PFSK-1 (cell line): ENCODE measurements around the gene SLC27A5.

Experiments
- FOXP2 ChIP-seq: optimal IDR thresholded peaks from 2 replicates; pipeline ENCODE3; 2011; ENCODE audit warnings: borderline replicate concordance, control low read depth, inconsistent platforms; ENCODE audit not compliant: insufficient read depth; ENCODE audit errors: extremely low read length, extremely low read depth
- POLR2AphosphoS5 ChIP-seq: IDR thresholded peaks from 2 replicates; pipeline ENCODE4 v1.6.1; 2012; ENCODE audit warnings: low read depth, mild to moderate bottlenecking, control low read depth, low read length, moderate library complexity
- TAF1 ChIP-seq: IDR thresholded peaks from 2 replicates; pipeline ENCODE4 v1.6.1; 2012; ENCODE audit warnings: low read length, control low read depth, borderline replicate concordance; ENCODE audit not compliant: insufficient read depth
- TF ChIP-seq, protein P1 (sequence below), 2 experiments: IDR thresholded peaks; 2 replicates each; pipeline versions ENCODE4 v1.6.1 to v1.8.0; 2011 to 2012; ENCODE audit warnings: low read depth in 2 of 2, low read length in 2 of 2, control low read depth in 1 of 2, inconsistent platforms in 1 of 2, mild to moderate bottlenecking in 1 of 2, moderate library complexity in 1 of 2; ENCODE audit not compliant: insufficient read depth in 1 of 2

DNA sequence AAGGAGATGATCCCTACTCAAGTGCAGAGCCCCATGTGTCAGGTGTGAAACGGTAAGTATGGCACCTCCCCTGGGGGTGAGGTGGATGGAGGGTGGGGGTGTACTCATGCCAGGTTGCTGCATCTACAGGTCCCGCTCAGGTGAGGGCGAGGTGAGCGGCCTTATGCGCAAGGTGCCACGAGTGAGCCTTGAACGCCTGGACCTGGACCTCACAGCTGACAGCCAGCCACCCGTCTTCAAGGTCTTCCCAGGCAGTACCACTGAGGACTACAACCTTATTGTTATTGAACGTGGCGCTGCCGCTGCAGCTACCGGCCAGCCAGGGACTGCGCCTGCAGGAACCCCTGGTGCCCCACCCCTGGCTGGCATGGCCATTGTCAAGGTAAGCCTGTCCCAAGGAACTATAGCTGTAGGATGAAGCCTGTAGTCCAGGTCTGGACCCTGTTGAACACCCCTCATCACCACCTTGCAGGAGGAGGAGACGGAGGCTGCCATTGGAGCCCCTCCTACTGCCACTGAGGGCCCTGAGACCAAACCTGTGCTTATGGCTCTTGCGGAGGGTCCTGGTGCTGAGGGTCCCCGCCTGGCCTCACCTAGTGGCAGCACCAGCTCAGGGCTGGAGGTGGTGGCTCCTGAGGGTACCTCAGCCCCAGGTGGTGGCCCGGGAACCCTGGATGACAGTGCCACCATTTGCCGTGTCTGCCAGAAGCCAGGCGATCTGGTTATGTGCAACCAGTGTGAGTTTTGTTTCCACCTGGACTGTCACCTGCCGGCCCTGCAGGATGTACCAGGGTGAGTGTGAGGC lies 37.3 kb upstream of the SLC27A5 start:
- no peak; the same call in 1 of the 2 replicates for TF ChIP-seq POLR2AphosphoS5
- TF ChIP-seq, protein P1, sequence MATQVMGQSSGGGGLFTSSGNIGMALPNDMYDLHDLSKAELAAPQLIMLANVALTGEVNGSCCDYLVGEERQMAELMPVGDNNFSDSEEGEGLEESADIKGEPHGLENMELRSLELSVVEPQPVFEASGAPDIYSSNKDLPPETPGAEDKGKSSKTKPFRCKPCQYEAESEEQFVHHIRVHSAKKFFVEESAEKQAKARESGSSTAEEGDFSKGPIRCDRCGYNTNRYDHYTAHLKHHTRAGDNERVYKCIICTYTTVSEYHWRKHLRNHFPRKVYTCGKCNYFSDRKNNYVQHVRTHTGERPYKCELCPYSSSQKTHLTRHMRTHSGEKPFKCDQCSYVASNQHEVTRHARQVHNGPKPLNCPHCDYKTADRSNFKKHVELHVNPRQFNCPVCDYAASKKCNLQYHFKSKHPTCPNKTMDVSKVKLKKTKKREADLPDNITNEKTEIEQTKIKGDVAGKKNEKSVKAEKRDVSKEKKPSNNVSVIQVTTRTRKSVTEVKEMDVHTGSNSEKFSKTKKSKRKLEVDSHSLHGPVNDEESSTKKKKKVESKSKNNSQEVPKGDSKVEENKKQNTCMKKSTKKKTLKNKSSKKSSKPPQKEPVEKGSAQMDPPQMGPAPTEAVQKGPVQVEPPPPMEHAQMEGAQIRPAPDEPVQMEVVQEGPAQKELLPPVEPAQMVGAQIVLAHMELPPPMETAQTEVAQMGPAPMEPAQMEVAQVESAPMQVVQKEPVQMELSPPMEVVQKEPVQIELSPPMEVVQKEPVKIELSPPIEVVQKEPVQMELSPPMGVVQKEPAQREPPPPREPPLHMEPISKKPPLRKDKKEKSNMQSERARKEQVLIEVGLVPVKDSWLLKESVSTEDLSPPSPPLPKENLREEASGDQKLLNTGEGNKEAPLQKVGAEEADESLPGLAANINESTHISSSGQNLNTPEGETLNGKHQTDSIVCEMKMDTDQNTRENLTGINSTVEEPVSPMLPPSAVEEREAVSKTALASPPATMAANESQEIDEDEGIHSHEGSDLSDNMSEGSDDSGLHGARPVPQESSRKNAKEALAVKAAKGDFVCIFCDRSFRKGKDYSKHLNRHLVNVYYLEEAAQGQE (IDR thresholded peaks at IDR 0.05; ENCODE audit: insufficient read depth in 1 of 2, low read depth in 2 of 2, low read length in 2 of 2) = no peak
- no peak for TF ChIP-seq TAF1
- TF ChIP-seq FOXP2 = no peak
